GM12892 (cell line): ENCODE measurements around the gene BAZ2B.

Experiments
- POLR2A ChIP-seq: IDR thresholded peaks from 2 replicates; pipeline ENCODE4 v1.6.1; 2011; ENCODE audit warnings: low read depth, low read length, control low read depth
- POLR2AphosphoS5 ChIP-seq: IDR thresholded peaks from 2 replicates; pipeline ENCODE4 v1.6.1; 2011; ENCODE audit warnings: low read depth, low read length, control low read depth
- TAF1 ChIP-seq: IDR thresholded peaks from 2 replicates; pipeline ENCODE4 v1.6.1; 2011; ENCODE audit warnings: low read depth, mild to moderate bottlenecking, control low read depth, low read length, borderline replicate concordance

GRCh38 chr2:159650574-159650973 lies 34.2 kb upstream of the BAZ2B start:
- TF ChIP-seq POLR2AphosphoS5 (no peak), POLR2A (no peak), TAF1 (no peak)
